HL-60 (cell line): Measurements from ENCODE around the gene DLX5.

Experiments used
- CTCF ChIP-seq: IDR thresholded peaks from one replicate; pipeline ENCODE4 v1.5.1; 2011; ENCODE audit warnings: low read length, control low read depth, inconsistent platforms; ENCODE audit not compliant: insufficient read depth
- GABPA ChIP-seq: IDR thresholded peaks from 2 replicates; pipeline ENCODE4 v1.6.1; 2012; ENCODE audit warnings: low read depth
- POLR2AphosphoS5 ChIP-seq: IDR thresholded peaks from 2 replicates; pipeline ENCODE4 v1.6.1; 2012; ENCODE audit warnings: low read depth
- REST ChIP-seq: IDR thresholded peaks from 2 replicates; pipeline ENCODE4 v1.6.1; 2012; ENCODE audit warnings: low read depth; ENCODE audit not compliant: insufficient replicate concordance

DNA sequence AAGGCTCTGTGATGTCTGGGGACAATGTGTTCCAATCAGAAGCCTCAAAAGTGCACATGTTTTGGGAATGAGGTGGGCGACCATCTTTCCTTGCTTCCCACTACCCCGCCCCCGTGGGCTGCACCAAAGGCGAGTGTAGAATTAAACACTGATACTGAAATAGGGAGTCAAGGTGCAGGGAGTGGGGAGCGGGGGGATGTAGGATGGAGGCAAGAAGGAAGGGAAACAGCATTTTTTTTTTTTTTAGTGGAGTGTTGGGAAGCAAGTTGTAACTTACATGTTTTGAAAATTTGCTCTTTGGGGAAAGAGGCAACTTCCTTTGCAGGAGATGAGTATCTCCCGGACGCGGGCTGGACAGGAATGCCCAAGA, 484 bp upstream of the DLX5 start:
- TF ChIP-seq CTCF, result no peak
- no peak for TF ChIP-seq POLR2AphosphoS5
- TF ChIP-seq REST, result no peak
- TF ChIP-seq GABPA, result no peak
